Astrocyte (in vitro differentiated cells and primary cell): ENCODE results near the gene CUEDC2. TPM values are rescaled to one million over a fixed set of nuclear protein-coding genes. Genes with fewer than 3 reads are reported as not detected.

Experiments used
- DNase-seq: peaks from one replicate; pipeline ENCODE4 v3.0.0-alpha.2; 2010; ENCODE audit warnings: low read depth
- FAIRE-seq: peaks from 2 replicates; lab custom pipeline; 2011; peaks lifted over from hg19 to GRCh38; lab: Jason Lieb, UNC
- H2AFZ ChIP-seq: 2 replicates; pipeline ENCODE4 v1.6.0; 2012; ENCODE audit warnings: low read depth, low read length, inconsistent platforms
- H3K27ac ChIP-seq: 2 replicates; pipeline ENCODE4 v1.5.1; 2011; ENCODE audit warnings: low read depth, low read length, inconsistent platforms
- H3K27me3 ChIP-seq: 2 replicates; pipeline ENCODE4 v1.6.0; 2011; ENCODE audit warnings: low read length, inconsistent platforms; ENCODE audit not compliant: insufficient read depth
- H3K36me3 ChIP-seq: 2 replicates; pipeline ENCODE4 v1.5.1; 2011; ENCODE audit warnings: low read length, inconsistent platforms; ENCODE audit not compliant: insufficient read depth
- H3K4me1 ChIP-seq: 2 replicates; pipeline ENCODE4 v1.5.1; 2011; ENCODE audit warnings: low read length, inconsistent platforms; ENCODE audit not compliant: insufficient read depth
- H3K4me2 ChIP-seq: 2 replicates; pipeline ENCODE4 v1.6.0; 2012; ENCODE audit warnings: low read length, inconsistent platforms
- H3K4me3 ChIP-seq: 2 replicates; pipeline ENCODE4 v1.5.1; 2011; ENCODE audit warnings: low read depth, mild to moderate bottlenecking, low read length, inconsistent platforms; ENCODE audit not compliant: insufficient read depth
- H3K79me2 ChIP-seq: 2 replicates; pipeline ENCODE4 v1.6.0; 2012; ENCODE audit warnings: mild to moderate bottlenecking, low read length, inconsistent platforms; ENCODE audit not compliant: insufficient read depth
- H3K9ac ChIP-seq: 2 replicates; pipeline ENCODE4 v1.6.0; 2012; ENCODE audit warnings: mild to moderate bottlenecking, low read length, inconsistent platforms
- H3K9me3 ChIP-seq: 2 replicates; pipeline ENCODE4 v1.5.1; 2012; ENCODE audit warnings: low read depth, mild to moderate bottlenecking, low read length, inconsistent platforms; ENCODE audit not compliant: insufficient read depth
- H4K20me1 ChIP-seq: 2 replicates; pipeline ENCODE4 v1.6.0; 2012; ENCODE audit warnings: low read length, inconsistent platforms; ENCODE audit not compliant: insufficient read depth
- H3K27ac Mint-ChIP-seq: one replicate; pipeline ENCODE4 v1.8.0; 2021; ENCODE audit warnings: mild to moderate bottlenecking, mixed read lengths; ENCODE audit not compliant: unreplicated experiment
- H3K27me3 Mint-ChIP-seq: one replicate; pipeline ENCODE4 v1.8.0; 2021; ENCODE audit warnings: low read depth, mixed read lengths; ENCODE audit not compliant: unreplicated experiment
- H3K36me3 Mint-ChIP-seq: one replicate; pipeline ENCODE4 v1.8.0; 2021; ENCODE audit warnings: low read depth, mixed read lengths; ENCODE audit not compliant: unreplicated experiment
- H3K4me1 Mint-ChIP-seq: one replicate; pipeline ENCODE4 v1.8.0; 2021; ENCODE audit warnings: low read depth, mixed read lengths; ENCODE audit not compliant: unreplicated experiment
- H3K4me3 Mint-ChIP-seq: one replicate; pipeline ENCODE4 v1.8.0; 2021; ENCODE audit warnings: mild to moderate bottlenecking, moderate library complexity, mixed read lengths; ENCODE audit not compliant: unreplicated experiment
- H3K9me3 Mint-ChIP-seq: one replicate; pipeline ENCODE4 v1.8.0; 2021; ENCODE audit warnings: mild to moderate bottlenecking, mixed read lengths; ENCODE audit not compliant: unreplicated experiment
- CTCF ChIP-seq: IDR thresholded peaks from 2 replicates; pipeline ENCODE4 v1.5.1; 2011; ENCODE audit warnings: low read depth, mild to moderate bottlenecking, inconsistent platforms, low read length, moderate library complexity; ENCODE audit not compliant: insufficient read depth
- EZH2 ChIP-seq: IDR thresholded peaks from 2 replicates; pipeline ENCODE4 v1.6.1; 2012; ENCODE audit warnings: mild to moderate bottlenecking, low read length, inconsistent platforms; ENCODE audit not compliant: insufficient read depth
- total RNA-seq: library from RNA; stranded (reverse); gene quantifications from 2 replicates; pipeline ENCODE4 v1.2.1, GENCODE V29; 2021

Gene CUEDC2
- total RNA-seq, 1 donor from 2014 or later, result 49.1 TPM

DNA sequence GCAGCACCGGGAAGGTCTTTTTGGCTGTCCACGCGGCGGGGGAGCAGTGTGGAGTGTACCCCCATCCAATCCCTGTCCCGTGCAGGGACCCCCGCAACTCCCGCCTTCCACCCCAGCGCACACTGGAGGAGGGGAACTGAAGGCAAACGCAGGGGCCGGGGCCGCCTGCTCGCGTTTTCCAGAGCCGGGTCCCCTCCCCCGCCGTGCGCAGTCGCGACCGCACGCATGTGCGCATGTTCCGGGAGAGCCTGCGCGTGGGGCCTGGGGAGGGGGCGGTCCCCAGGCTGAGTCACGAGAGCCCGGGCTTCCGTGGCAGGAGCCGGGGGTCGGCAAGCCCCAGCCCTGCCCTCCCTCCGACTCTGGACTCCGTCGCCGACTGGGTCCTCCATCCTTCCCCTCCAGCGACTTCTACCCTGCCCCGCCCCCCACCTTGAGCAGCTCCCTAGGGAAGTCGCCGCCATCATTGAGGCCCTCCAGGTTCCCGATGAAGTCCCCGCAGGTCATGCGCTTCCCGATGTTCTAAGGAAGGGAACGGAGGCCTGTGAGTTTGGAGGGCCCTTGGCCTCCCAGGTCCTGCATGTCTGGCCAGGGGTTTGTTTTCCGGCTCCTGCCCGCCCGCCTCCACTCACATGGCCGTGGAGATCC is 21.8 kb downstream of the CUEDC2 start:
- H3K36me3 ChIP-seq, result no peaks in the 10 kb centered on the region
- peak overlapping the region; percentile 52 for H3K4me3 ChIP-seq
- H3K9ac ChIP-seq, result peak overlapping the region; percentile 43
- H4K20me1 ChIP-seq, result peaks cover 9% of the 10 kb centered on the region
- no peak overlapping the region for H3K27ac Mint-ChIP-seq
- peak overlapping the region; percentile 87 for H3K4me2 ChIP-seq
- FAIRE-seq, result no peak
- DNase-seq, result no peak
- H3K9me3 Mint-ChIP-seq, result no peaks in the 10 kb centered on the region
- no peaks in the 10 kb centered on the region for H3K9me3 ChIP-seq
- H3K27me3 ChIP-seq, result peaks cover 20% of the 10 kb centered on the region
- peak overlapping the region; percentile 84 for H2AFZ ChIP-seq
- peak overlapping the region; percentile 75 for H3K4me3 Mint-ChIP-seq
- H3K27ac ChIP-seq, result no peak overlapping the region
- no peaks in the 10 kb centered on the region for H3K79me2 ChIP-seq
- peaks cover 28% of the 10 kb centered on the region for H3K27me3 Mint-ChIP-seq
- H3K4me1 Mint-ChIP-seq, result peaks cover 10% of the 10 kb centered on the region
- H3K36me3 Mint-ChIP-seq, result peaks cover 2% of the 10 kb centered on the region
- peaks cover 3% of the 10 kb centered on the region for H3K4me1 ChIP-seq
- TF ChIP-seq EZH2 (peak; percentile 57), CTCF (no peak)

GRCh38 chr10:102409604-102410428 is 22.6 kb downstream of the CUEDC2 start:
- Mint-ChIP-seq H3K4me3 (peak overlapping the region; percentile 75), H3K36me3 (peaks cover 2% of the 10 kb centered on the region), H3K27me3 (peaks cover 26% of the 10 kb centered on the region), H3K4me1 (peaks cover 10% of the 10 kb centered on the region), H3K9me3 (no peaks in the 10 kb centered on the region), H3K27ac (peak overlapping the region; percentile 60)
- peak overlapping the region; percentile 52 for H3K4me3 ChIP-seq
- no peak for FAIRE-seq
- peak overlapping the region; percentile 84 for H2AFZ ChIP-seq
- H3K4me1 ChIP-seq, result peaks cover 3% of the 10 kb centered on the region
- H3K27me3 ChIP-seq, result peaks cover 20% of the 10 kb centered on the region
- no peak overlapping the region for H3K27ac ChIP-seq
- H3K36me3 ChIP-seq, result no peaks in the 10 kb centered on the region
- H4K20me1 ChIP-seq, result peaks cover 9% of the 10 kb centered on the region
- TF ChIP-seq CTCF (no peak), EZH2 (no peak)
- no peaks in the 10 kb centered on the region for H3K79me2 ChIP-seq
- peak overlapping the region; percentile 43 for H3K9ac ChIP-seq
- peak overlapping the region; percentile 87 for H3K4me2 ChIP-seq
- no peaks in the 10 kb centered on the region for H3K9me3 ChIP-seq
- no peak for DNase-seq
